Caki2 (cell line): ENCODE data around the gene ASAP2. TPM values are rescaled to one million over a fixed set of nuclear protein-coding genes. Genes with fewer than 3 reads are reported as not detected.
"Not testable (repeated sequence)": the region's sequence is repeated elsewhere in the genome, so short reads cannot be mapped to it uniquely, and the experiment has no call there.

Experiments used
- DNase-seq: peaks from one replicate; pipeline ENCODE4 v3.0.0-alpha.2; 2015; ENCODE audit warnings: low read depth
- in situ Hi-C: cut with HindIII; loops from 2 replicates; pipeline ENCODE4 v1.10.0; 2016; ENCODE audit warnings: low sequenced_read_pairs, low pct_unique_long_range_greater_than_20kb, mixed read lengths
- total RNA-seq: library from RNA; depleted of rRNA; stranded (reverse); fragments of >200 nt; shearing (Covaris generic); gene quantifications from 2 replicates; pipeline ENCODE4 v1.2.3, GENCODE V29; 2014; ENCODE audit warnings: low replicate concordance

Gene ASAP2
- total RNA-seq, 1 experiment from 2014 or later = 33.8 TPM

DNA sequence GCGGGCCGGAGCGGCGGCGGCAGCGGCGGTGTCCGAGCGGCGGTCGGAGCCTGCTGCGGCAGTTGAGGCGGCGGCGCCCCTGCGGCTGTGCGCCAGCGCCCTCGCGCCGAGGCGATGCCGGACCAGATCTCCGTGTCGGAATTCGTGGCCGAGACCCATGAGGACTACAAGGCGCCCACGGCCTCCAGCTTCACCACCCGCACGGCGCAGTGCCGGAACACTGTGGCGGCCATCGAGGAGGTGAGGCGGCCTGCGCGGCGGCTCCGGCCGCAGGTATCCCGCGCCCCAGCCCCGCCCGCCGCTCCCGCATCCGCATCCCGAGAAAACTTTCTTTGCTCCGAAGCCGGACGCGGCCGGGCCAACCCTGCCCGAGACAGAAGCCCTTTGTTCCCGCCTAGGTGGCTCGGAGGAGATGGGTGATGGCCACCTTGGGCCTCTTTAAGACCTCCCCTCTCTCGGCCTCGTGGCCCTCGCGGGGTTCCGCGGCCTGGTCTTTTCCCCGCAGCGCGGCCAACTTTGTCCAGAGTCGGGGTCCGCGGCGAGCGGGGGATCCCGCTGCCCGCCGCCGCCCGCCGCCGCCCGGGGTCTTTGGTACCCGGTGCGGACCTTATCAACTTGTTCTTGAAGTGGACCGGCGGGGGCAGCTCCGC lies 504 bp downstream of the ASAP2 start:
- in situ Hi-C loops = no loop called here
- DNase-seq = peak; percentile 55

DNA sequence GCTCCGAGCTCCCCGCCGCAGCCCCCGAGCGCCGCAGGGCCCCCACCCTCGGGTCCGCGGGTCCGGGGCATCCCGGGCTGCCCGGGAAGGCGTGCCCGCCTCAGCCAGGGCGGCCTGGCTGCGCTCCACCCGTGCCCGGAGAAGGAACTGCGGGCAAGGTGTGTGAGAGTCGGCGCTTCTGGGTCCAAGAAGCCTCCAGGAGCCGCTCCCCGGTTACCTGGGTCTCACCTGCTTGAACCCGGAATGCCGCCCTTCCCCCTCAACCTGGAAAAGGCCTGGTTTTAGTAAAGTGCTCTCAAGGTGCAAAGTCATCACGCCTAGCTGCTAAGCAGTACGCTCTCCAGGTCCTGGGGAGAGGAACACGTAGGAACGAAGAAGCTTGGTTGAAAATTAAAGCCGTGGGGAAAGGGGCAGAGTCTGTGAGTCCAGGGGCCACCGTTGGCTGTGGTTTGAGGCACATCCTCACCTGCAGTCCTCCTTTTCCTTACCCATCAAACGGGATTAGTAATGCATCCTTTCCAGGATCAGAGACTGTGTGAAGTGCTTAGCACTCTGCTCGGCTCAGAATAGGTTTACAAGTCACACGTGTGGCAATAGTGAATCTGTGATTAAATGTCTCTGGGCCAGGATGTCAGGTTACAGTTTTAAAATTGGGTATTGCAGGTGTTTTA lies 1.2 kb downstream of the ASAP2 start:
- DNase-seq = peak; percentile 65
- in situ Hi-C loops = no loop called here

DNA sequence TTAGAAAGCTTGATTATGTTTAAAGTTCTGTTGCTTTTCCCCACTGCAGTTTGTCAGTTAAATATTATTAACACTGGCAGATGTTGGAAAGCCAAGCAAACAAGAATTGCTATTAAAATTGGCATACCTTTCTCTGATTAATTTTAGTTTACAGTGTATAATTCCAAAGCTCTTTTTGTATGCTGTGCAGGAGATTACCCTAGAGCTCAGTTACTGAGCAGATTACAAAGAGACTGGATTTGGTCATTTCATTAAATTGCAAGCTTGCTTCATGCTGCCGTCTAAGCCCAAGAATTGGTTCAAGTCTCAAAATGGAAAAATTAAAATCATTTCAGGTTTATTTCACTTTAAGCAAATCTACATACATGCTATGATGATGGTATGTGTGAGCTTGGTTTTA lies 2.3 kb downstream of the ASAP2 start:
- in situ Hi-C loops = no loop called here
- no peak for DNase-seq

DNA sequence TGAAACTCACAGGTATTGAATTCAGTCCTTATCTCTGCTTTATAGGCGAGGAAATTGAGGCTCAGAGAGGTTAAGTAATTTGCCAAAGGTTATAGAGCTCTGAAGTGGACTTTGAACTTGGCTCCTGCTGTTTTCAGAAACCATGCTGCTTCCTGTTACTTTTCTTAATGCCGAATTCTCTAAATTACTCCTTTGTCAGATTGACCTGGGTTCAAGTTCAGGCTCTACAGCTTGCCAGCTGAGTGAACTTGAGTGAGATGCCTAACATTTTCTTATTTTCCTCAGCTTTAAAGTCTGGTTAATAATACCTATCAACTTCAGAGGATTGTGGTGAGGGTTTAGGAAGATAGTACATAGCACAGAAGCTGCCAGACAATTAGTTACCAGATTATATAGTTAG lies 3.4 kb downstream of the ASAP2 start:
- DNase-seq = no peak
- in situ Hi-C loops = no loop called here

DNA sequence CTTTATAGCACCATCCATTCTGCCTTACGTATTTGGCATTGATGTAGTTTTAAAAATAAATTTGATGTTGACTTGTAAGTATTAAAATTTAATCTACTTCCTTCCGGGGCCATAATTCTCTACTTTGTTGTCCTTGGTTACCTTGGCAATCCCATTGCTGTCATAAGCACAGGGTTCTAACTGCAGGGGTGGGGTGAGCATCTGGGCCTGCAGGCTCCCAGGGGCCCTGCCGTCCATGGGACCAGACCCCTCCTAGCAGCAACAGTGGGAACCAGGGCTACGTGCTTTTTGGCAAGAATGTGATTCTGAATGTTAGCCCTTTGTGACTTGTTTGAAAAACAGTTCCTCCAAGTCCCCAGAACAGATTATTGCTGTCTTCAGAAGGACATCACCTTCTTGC lies 4.9 kb downstream of the ASAP2 start:
- in situ Hi-C loops = no loop called here
- DNase-seq = no peak

DNA sequence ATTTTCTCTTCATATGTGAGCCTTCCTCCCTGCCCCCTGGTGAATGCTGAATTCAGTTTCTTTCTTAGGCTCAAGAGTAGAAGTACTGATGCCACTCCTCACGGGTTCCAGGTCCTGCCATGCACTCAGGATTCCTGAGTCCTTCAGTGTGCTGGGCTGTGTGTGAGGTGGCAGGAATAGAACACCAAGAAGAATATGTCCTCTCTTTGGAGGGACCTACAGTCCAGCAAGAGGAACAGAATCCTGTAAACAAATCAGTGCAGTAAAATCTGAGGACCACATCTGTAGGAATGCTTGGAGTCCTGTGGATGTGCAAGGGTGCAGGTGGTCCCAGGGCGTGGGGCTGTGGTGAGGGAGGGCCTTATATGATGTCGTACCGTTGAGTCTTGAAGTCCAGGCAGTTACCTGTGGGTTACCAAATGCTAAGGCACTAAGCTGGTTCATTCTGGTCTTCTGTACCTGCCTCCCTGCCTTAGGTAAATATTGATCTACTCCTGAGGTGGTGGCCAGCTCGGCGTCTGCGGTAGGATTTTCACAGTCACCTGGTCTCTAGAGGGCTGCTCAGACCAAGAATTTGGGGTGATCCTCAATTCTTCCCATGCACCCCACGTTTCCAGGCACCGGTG lies 5.5 kb downstream of the ASAP2 start:
- DNase-seq = no peak

DNA sequence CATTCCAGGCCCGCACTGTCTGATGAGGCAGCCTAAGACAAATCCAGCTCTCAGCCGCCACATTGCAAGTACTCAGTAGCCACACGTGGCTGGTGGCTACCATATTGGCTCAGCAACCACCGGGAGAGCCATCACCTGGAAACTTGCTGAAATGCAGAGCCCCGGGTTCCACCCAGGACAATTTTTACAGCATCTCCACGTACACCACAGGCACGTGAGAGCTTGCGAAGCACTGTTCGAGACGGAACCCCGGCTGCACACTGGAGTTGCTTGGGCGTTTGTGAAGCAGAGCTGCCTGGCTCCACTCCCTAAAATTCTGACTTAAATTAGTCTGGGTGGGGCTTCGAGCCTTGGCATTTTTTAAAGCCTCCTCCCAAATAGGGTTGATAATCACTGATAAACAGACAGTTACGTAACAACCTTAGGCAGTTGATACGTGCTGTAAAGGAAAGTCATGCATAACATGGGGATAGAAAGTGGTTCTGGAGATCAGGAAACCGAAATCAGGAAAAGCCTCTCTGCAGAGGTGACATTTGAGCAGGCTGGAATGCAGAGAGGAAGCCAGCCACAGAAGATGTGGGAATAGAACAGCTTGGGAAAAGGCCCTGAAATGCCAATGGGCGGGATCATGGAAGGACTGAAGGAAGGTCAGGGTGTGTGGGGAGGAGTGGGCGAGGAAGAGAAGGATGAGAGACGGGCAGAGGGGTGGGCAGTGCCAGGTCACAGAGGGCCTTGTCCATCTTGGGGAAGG lies 6.2 kb downstream of the ASAP2 start:
- DNase-seq = no peak
- in situ Hi-C loops = no loop called here

More for the DNA sequence above, 5.5 kb downstream of the ASAP2 start:
- in situ Hi-C loops = no loop called here

DNA sequence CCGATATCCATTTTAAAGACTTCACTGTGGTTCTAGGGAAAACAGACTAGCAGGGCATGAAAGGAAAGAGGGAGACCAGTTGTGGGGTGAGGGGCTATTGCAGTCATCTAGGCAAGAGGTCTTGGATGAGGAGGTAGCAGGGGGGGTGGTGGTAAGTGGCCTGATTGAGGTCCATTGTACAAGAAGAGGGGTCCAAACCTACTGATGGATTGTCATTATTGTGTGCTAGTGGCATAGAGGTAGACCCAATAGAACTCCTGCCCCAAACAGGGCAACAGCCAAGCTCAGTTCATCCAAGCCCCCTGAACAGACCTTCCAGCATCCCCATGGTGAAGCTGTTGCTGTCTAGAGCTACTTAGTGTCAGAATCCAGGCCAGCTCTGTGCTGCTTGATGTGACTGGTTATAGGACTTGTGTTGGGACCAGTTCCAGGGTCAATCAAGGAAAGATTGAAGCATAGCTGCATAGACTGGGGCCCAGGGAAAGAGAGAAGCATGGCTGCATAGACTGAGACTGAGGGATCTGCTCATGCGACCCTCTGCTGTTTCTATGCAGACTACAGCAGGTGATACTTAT lies 7.0 kb downstream of the ASAP2 start:
- in situ Hi-C loops = no loop called here
- no peak for DNase-seq

DNA sequence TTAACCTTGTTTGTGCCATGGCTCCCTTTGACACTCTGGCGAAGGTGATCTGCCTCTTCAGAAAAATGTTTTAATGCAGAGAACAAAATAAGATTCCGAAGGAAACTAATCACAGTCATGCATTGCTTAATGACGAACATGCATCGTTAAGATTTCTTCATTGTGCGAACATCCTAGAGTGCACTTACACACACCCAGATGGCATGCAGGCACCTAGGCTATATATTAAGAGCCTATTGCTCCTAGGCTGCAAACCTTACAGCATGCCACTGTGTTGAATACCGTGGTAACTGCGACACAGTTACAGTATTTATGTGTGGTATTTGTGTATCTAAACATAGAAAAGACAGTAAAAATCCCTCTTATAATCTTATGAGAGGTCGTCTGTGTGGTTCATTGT lies 8.3 kb downstream of the ASAP2 start:
- in situ Hi-C loops = no loop called here
- no peak for DNase-seq

DNA sequence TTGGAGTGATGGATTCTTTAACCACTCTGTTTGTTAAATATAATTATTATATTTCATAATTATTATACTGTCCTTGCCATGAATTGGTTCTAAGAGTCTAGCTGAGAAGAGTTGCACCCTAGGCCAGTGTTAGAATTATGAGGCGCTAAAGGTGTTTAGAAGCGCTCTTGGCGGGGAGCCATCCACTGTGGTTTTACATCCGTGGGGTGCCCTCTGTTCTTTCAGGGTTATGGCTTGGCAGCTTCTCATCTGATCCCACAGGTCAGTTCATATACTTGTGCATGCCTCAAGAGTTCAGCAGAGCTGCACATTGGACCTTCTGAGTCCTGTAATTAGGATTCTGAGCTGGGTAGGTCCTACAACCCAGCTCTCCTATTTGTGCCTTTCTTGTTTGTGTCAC lies 9.1 kb downstream of the ASAP2 start:
- in situ Hi-C loops = no loop called here
- no peak for DNase-seq

DNA sequence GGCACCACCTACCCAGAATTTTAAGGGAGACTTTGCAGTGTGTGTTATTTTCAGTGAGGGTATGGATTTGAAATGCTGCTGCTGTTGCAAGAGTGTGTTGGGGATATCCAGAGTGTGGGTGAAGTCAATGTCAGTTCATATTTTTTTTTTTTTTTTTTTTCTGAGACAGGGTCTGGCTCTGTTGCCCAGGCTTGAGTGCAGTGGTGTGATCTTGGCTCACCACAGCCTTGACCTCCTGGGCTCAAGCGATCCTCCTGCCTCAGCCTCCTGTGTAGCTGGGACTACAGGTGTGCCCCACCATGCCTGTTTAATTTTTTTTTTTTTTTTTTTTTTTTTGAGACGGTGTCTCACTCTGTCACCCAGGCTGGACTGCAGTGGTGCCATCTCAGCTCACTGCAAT lies 9.5 kb downstream of the ASAP2 start:
- in situ Hi-C loops, DNase-seq: not testable (repeated sequence)

DNA sequence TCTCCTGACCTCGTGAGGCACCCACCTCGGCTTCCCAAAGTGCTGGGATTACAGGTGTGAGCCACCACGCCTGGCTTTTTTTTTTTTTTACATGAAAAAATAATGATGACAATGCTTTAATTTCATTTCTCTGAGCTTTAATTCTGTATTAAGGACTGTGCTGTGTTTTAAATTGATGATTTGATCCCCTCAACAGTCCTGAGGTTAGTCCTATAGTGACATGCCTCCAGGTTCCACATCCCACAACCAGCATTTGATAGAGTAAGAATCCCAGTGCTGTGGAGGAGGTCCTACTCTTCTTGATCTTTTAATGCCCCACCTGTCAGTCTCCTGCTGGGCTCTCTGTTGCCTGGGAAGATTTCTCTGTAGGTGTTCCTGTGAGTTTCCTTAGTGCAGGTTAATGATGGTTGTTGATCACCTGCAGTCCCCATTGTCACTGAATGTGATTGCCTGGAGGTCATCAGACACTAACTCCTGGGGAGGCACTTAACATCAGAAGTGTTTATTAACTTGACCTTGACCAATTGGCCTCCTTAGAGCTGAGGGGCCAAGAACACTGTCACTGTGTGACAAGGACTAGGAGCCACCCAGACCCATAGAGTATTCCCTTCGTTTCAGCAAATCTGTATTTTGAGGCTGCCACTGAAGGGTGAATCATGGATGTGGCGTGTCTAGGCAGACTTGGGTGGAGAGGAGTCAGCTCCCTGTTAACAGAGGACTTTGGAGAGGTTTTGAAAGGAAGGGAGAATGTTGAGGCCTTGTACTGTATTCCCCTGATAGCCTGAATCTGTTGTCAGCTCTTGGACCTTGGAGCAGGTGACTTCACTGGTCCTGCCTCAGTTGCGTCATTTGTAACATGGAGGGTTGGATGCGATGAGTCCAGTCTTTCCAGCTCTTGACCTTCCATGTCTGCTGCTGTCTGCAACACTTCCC lies 11.5 kb downstream of the ASAP2 start:
- in situ Hi-C loops = no loop called here
- no peak for DNase-seq

DNA sequence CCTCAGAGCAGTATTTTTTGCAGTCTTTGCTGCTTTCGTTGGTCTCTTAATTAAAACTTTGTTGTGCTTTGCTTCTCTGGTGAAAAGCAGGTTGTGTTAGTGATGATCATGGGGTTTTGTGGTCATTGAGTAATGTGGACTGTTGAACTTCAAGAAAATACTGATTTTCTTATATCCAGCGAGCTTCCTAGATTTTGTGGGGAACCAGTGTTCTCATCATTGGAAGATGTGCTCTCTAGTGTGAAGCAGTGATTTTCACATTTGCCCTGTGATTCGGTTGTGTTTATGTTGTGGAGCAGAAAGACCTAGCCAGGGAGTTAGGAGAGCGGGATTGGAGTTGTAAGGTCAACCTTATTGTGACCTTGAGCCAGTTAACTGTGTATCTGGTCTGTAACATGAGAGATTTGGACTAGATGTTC lies 12.4 kb downstream of the ASAP2 start:
- DNase-seq = no peak
- in situ Hi-C loops = no loop called here

DNA sequence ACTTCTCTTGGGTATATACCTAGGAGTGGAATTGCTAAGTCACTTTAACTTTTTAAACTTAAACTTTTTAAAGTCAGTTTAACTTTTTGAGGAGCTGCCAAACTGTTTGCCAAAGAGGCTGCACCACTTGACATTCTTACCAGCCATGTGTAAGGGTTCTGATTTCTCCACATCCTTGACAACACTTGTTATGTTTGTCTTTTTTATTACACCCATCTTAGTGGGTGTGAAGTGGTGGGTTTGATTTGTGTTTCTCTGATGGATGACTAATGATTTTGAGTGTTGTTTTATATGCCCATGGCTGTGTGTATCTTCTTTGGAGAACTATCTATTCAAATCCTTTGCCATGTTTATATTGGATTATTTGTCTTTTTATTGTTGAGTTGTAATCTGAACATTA lies 13.6 kb downstream of the ASAP2 start:
- in situ Hi-C loops = no loop called here

DNA sequence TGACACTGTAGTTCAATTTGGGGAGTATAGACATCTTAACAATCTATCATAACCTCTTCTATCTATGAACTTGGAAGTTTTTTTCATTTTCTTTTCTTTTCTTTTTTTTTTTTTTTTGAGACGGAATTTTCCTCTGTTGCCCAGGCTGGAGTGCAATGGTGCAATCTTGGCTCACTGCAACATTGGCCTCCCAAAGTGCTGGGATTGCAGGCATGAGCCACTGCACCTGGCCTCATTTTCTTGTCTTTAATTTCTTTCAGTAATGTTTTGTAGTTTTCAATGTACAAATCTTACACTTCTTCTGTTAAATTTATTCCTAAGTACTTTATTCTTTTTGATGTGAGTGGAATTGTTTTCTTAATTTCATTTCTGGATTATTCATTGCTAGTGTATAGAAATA lies 14.6 kb downstream of the ASAP2 start:
- DNase-seq = no peak
- in situ Hi-C loops = no loop called here

More for the DNA sequence above, 13.6 kb downstream of the ASAP2 start:
- DNase-seq = no peak

DNA sequence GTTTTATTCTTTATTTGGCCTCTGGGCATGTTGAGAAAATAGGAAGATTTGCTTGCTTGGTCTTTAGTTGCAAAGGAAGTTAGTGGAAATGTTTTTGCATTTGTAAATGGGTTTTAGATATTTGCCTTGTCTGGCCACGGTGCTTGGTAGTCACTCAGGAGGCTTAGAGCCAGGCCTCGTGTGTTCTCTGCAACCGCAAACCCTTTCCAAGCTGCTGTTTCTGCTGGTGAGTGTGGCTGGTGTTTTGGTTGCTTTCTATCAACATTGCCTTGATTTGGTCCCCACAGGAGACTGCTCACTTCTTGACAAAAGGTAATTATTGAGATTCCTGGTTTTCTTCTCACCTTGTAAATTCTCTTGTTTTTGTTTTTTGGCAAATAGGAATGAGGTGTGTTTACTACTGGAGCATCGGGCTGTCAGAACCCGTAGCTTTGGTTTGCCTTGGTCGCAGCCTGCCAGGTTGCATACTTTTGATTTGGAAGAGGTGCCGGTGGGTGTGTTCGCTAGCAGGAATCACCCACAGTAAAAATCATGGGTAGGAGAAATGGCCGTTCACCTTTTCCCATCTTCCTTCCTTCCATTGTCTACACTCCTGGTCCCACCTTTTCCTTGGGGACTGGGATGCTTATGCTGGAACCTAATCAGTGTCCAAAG lies 15.8 kb downstream of the ASAP2 start:
- in situ Hi-C loops = no loop called here
- DNase-seq = no peak

DNA sequence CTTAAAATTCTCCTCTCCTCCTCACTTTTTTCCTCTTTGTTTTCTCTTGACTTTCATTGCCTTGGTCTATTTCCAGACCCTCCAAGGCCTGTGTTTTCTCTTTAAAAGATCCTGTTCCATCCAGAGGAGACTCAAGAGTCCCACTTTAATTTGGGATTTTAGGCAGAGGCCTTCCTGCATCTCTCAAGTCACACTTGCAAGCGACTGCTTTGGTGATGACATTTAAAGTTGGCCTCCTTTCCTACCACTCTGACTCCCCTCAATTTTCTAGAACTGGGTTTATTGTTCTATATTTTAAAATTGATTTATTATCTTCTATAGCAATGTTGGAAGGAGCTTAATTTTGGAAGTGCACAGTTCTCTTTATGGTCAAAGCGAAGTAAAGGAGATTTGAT lies 16.3 kb downstream of the ASAP2 start:
- DNase-seq = no peak
- in situ Hi-C loops = no loop called here
